KMS-11 (cell line): ENCODE data around the gene ATP10D.

ENCODE experiments used
- H2AFZ ChIP-seq: fragments of 200-600 bp; sonication (generic); 2 replicates; pipeline ENCODE4 v1.6.1; 2016; ENCODE audit warnings: antibody characterized with exemption, mixed run types, low read depth
- H3K27ac ChIP-seq: fragments of 200-600 bp; sonication (generic); 2 replicates; pipeline ENCODE4 v1.6.1; 2016; ENCODE audit warnings: mild to moderate bottlenecking, mixed run types
- H3K27me3 ChIP-seq: fragments of 200-600 bp; sonication (generic); 2 replicates; pipeline ENCODE4 v1.6.1; 2017; ENCODE audit warnings: mild to moderate bottlenecking, low read depth, mixed run types, moderate library complexity; ENCODE audit not compliant: insufficient read depth
- H3K36me3 ChIP-seq: fragments of 200-600 bp; sonication (generic); 2 replicates; pipeline ENCODE4 v1.6.1; 2017; ENCODE audit warnings: mild to moderate bottlenecking, mixed run types; ENCODE audit not compliant: insufficient read depth
- H3K4me1 ChIP-seq: fragments of 200-600 bp; sonication (generic); 2 replicates; pipeline ENCODE4 v1.6.1; 2016; ENCODE audit warnings: mild to moderate bottlenecking, low read depth, mixed run types; ENCODE audit not compliant: poor library complexity, severe bottlenecking
- H3K4me2 ChIP-seq: fragments of 200-600 bp; sonication (generic); 2 replicates; pipeline ENCODE4 v1.7.0; 2016; ENCODE audit warnings: mild to moderate bottlenecking, mixed run types
- H3K4me3 ChIP-seq: fragments of 200-600 bp; sonication (generic); IDR thresholded peaks from 2 replicates; pipeline ENCODE4 v1.6.1; 2017; ENCODE audit warnings: low read depth, low read length, mixed read lengths; ENCODE audit not compliant: insufficient read depth
- H3K79me2 ChIP-seq: fragments of 200-600 bp; sonication (generic); 2 replicates; pipeline ENCODE4 v1.6.1; 2016; ENCODE audit warnings: low read depth, mixed run types; ENCODE audit not compliant: insufficient read depth
- H3K9ac ChIP-seq: fragments of 200-600 bp; sonication (generic); 2 replicates; pipeline ENCODE4 v1.6.1; 2016; ENCODE audit warnings: mild to moderate bottlenecking, mixed run types
- H4K20me1 ChIP-seq: fragments of 200-600 bp; sonication (generic); 2 replicates; pipeline ENCODE4 v1.6.1; 2016; ENCODE audit warnings: mild to moderate bottlenecking, mixed run types; ENCODE audit not compliant: insufficient read depth
- TF ChIP-seq, protein P1 (sequence below): fragments of 200-600 bp; sonication (generic); conservative IDR thresholded peaks from 2 replicates; pipeline ENCODE4 v1.6.1; 2017; ENCODE audit warnings: low read depth, mild to moderate bottlenecking, antibody characterized with exemption, low read length, moderate library complexity, mixed read lengths

The ATP10D gene

DNA sequence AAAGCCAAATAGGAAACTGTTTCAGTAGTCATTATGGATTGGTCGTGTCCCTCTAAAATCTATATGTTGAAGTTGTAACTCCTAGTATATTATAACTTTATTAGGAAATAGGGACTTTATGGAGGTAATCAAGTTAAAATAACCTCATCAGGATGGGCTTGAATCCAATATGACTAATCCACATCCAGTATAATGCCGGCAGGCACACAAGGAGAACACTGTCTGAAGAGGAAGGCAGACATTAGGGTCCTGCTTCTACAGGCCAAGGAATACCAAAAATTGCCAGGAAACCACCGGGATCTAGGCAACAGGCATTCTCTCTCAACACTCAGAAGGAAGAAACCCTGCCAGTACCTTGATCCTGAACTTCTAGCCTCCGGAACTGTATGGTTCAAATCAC is 130.3 kb downstream of the ATP10D start:
- Histone ChIP-seq H2AFZ (no peak overlapping the region), H3K27me3 (no peaks in the 10 kb centered on the region), H3K79me2 (no peaks in the 10 kb centered on the region), H3K4me3 (no peak overlapping the region), H3K4me2 (no peak overlapping the region), H3K4me1 (no peaks in the 10 kb centered on the region), H3K27ac (no peak overlapping the region), H4K20me1 (no peaks in the 10 kb centered on the region), H3K9ac (no peak overlapping the region), H3K36me3 (no peaks in the 10 kb centered on the region)
- TF ChIP-seq, protein P1, sequence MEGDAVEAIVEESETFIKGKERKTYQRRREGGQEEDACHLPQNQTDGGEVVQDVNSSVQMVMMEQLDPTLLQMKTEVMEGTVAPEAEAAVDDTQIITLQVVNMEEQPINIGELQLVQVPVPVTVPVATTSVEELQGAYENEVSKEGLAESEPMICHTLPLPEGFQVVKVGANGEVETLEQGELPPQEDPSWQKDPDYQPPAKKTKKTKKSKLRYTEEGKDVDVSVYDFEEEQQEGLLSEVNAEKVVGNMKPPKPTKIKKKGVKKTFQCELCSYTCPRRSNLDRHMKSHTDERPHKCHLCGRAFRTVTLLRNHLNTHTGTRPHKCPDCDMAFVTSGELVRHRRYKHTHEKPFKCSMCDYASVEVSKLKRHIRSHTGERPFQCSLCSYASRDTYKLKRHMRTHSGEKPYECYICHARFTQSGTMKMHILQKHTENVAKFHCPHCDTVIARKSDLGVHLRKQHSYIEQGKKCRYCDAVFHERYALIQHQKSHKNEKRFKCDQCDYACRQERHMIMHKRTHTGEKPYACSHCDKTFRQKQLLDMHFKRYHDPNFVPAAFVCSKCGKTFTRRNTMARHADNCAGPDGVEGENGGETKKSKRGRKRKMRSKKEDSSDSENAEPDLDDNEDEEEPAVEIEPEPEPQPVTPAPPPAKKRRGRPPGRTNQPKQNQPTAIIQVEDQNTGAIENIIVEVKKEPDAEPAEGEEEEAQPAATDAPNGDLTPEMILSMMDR: no peak

DNA sequence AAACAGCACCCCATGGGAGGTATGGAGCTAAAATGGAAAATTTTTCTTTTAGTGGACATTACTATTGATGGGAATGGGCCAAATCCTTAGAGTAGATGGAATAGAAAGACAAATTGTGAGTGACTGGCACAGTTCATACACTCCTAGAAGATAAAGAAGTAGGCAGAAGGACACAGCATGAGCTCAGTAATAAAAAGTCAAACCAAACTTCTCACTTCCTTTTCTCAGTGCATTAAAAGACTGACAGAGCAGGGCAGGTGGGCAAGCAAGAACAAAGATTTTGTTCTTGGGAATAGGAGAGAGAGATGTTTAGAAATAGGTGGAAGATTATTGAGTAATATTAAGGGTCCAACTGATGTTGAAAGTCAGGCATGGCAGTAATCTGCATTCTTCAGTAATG is 132.5 kb downstream of the ATP10D start:
- Histone ChIP-seq H3K27me3 (no peaks in the 10 kb centered on the region), H3K4me2 (no peak overlapping the region), H3K4me3 (no peak overlapping the region), H2AFZ (no peak overlapping the region), H3K9ac (no peak overlapping the region), H4K20me1 (no peaks in the 10 kb centered on the region), H3K79me2 (no peaks in the 10 kb centered on the region), H3K4me1 (no peaks in the 10 kb centered on the region), H3K36me3 (no peaks in the 10 kb centered on the region), H3K27ac (no peak overlapping the region)
- TF ChIP-seq, protein P1: no peak

DNA sequence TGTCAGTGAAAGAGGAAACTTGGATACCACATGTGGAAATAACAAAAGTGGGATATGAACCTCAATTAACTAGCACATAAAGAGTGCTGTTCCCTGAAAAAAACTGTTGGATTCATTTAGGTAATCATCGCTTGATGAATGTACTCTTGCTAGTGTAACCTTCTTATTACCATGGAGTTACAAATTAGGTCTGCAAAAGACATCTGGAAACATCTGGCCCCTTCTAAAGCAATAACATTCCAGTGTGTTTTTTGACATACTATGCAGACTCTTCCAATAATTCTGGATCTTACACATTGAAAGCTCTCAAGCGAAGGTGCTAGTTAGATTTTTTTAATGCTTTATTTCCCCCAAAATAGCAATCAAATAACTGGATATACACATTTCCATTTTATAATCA is 134.6 kb downstream of the ATP10D start:
- no peak overlapping the region for H3K4me3 ChIP-seq
- TF ChIP-seq, protein P1: no peak
- no peaks in the 10 kb centered on the region for H3K36me3 ChIP-seq
- H3K4me2 ChIP-seq: no peak overlapping the region
- no peaks in the 10 kb centered on the region for H4K20me1 ChIP-seq
- H3K27me3 ChIP-seq: no peaks in the 10 kb centered on the region
- no peaks in the 10 kb centered on the region for H3K4me1 ChIP-seq
- no peak overlapping the region for H2AFZ ChIP-seq
- H3K27ac ChIP-seq: no peak overlapping the region
- no peak overlapping the region for H3K9ac ChIP-seq
- H3K79me2 ChIP-seq: no peaks in the 10 kb centered on the region

DNA sequence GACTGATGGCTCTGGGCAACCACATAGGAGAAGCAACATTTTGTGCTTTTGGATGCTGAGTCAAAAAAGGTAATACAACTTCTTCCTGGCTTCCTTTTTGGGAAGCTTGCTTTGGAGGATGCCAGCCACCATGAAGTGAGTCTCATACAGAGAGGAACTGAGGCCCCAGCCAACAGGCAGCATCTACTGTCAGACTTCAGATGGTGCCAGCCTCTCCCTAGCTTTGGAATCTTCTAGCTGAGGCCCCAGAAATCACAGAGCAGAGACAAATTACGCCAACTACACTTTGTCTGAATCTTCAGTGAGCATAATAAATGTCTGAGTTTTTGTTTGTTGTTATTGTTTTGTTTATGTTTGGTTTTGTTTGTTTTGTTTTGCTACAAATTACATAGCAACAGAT is 136.1 kb downstream of the ATP10D start:
- Histone ChIP-seq H3K27me3 (no peaks in the 10 kb centered on the region), H2AFZ (no peak overlapping the region), H3K9ac (no peak overlapping the region), H3K27ac (no peak overlapping the region), H3K79me2 (no peaks in the 10 kb centered on the region), H3K4me1 (no peaks in the 10 kb centered on the region), H3K4me2 (no peak overlapping the region), H4K20me1 (no peaks in the 10 kb centered on the region), H3K36me3 (no peaks in the 10 kb centered on the region), H3K4me3 (no peak overlapping the region)
- TF ChIP-seq, protein P1: no peak
